22Rv1 (cell line): ENCODE data around the gene SLC9B2.

Source experiments
- H3K27ac ChIP-seq: fragments of 450-650 bp; 2 replicates; pipeline ENCODE4 v1.5.1; 2017
- CTCF ChIP-seq: fragments of 450-650 bp; IDR thresholded peaks from 2 replicates; pipeline ENCODE4 v1.5.1; 2017; ENCODE audit warnings: mild to moderate bottlenecking
- ZFX ChIP-seq: fragments of 450-650 bp; IDR thresholded peaks from 2 replicates; pipeline ENCODE4 v1.6.1; 2017; ENCODE audit warnings: antibody characterized with exemption, borderline replicate concordance

The SLC9B2 gene

GRCh38 chr4:103075894-103076746, 441 bp downstream of the SLC9B2 start:
- peak; percentile 5; the same call in 1 of the 2 replicates for TF ChIP-seq CTCF
- no peak for TF ChIP-seq ZFX
- H3K27ac ChIP-seq: peak overlapping the region; percentile 70

- TF ChIP-seq CTCF (no peak), ZFX (no peak)
- H3K27ac ChIP-seq: peak overlapping the region; percentile 70
These were observed 1.1 kb downstream of the SLC9B2 start for GRCh38 chr4:103075435-103075893.

GRCh38 chr4:103074744-103075434, 1.7 kb downstream of the SLC9B2 start:
- TF ChIP-seq ZFX: no peak
- no peak for TF ChIP-seq CTCF
- no peak overlapping the region for H3K27ac ChIP-seq

- no peak overlapping the region for H3K27ac ChIP-seq
- TF ChIP-seq ZFX (no peak), CTCF (no peak)
These were observed 2.6 kb downstream of the SLC9B2 start for GRCh38 chr4:103073792-103074438.

- H3K27ac ChIP-seq: no peak overlapping the region
- TF ChIP-seq ZFX (no peak), CTCF (no peak)
These were observed 8.6 kb downstream of the SLC9B2 start for GRCh38 chr4:103067841-103068547.

GRCh38 chr4:103060453-103061148, 16.0 kb downstream of the SLC9B2 start:
- no peak for TF ChIP-seq ZFX
- no peak for TF ChIP-seq CTCF
- no peak overlapping the region for H3K27ac ChIP-seq
